Activated naive CD4-positive, alpha-beta T cell (primary cell): ENCODE measurements around the gene PRPSAP1.
A peak's percentile ranks its signal among the peaks of the same experiment; 100 is the strongest.
"Not testable (repeated sequence)": the region's sequence is repeated elsewhere in the genome, so short reads cannot be mapped to it uniquely, and the experiment has no call there.

Source experiments
- DNase-seq, 4 experiments: peaks; one replicate each; lab custom pipeline; 2025; lab: John Stamatoyannopoulos, UW

Gene PRPSAP1

GRCh38 chr17:76277300-76278267 is 76.1 kb downstream of the PRPSAP1 start:
- no peak for DNase-seq

- no peak for DNase-seq
These were observed 77.0 kb downstream of the PRPSAP1 start for GRCh38 chr17:76276461-76277299.

GRCh38 chr17:76276069-76276431 is 77.7 kb downstream of the PRPSAP1 start:
- DNase-seq: no peak

GRCh38 chr17:76275382-76276068 is 78.2 kb downstream of the PRPSAP1 start:
- DNase-seq: no peak

- no peak for DNase-seq
These were observed 79.4 kb downstream of the PRPSAP1 start for GRCh38 chr17:76274112-76274956.

GRCh38 chr17:76273445-76274111 is 80.1 kb downstream of the PRPSAP1 start:
- no peak for DNase-seq

- DNase-seq: peak in 2 of 4 experiments; percentile 50 to 63
These were observed 80.9 kb downstream of the PRPSAP1 start for GRCh38 chr17:76272541-76273444.

GRCh38 chr17:76271669-76272540 is 81.8 kb downstream of the PRPSAP1 start:
- peak; percentile 62 to 77 (median 66) for DNase-seq

- no peak for DNase-seq
These were observed 82.7 kb downstream of the PRPSAP1 start for GRCh38 chr17:76270770-76271668.

GRCh38 chr17:76270127-76270592 is 83.6 kb downstream of the PRPSAP1 start:
- no peak for DNase-seq

- DNase-seq: no peak
These were observed 84.4 kb downstream of the PRPSAP1 start for GRCh38 chr17:76268991-76269981.

- peak in 3 of 4 experiments; percentile 38 to 58 (median 38) for DNase-seq
These were observed 85.5 kb downstream of the PRPSAP1 start for GRCh38 chr17:76268015-76268749.

- not testable (repeated sequence) for DNase-seq
These were observed 86.1 kb downstream of the PRPSAP1 start for GRCh38 chr17:76267581-76268001.

- DNase-seq: no peak
These were observed 86.6 kb downstream of the PRPSAP1 start for GRCh38 chr17:76267051-76267576.
